ENCODE measurements around the gene LAMA1.

The LAMA1 gene

DNA sequence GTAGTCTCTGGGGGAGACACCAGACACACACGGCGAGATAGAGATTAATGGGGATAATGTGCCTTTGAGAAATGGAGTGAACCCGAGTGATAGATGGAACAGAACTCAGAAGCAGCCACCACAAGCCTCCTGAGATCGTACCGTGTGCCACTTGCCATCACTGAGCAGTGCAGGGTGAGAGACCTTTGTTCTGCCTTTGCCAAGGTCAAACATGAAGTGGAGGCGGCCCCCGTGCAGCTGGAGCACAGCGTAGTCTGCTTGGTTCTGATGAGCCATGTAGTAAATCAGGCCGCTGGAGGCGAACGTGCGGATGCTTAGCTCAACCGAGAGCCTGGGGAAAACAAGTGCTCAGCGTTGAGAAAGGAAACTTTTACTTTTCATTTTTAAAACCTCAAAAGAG, 167.0 kb downstream of the LAMA1 start:
- no peaks in the 10 kb centered on the region for H3K79me2 ChIP-seq (ENCODE audit: low read length)
- H3K9me3 ChIP-seq (replicated peaks; ENCODE audit: insufficient read depth, low read length), result no peaks in the 10 kb centered on the region
- no peaks in the 10 kb centered on the region for H3K9me2 ChIP-seq (replicated peaks; ENCODE audit: insufficient read depth, low read length)
- H3K36me3 ChIP-seq (replicated peaks; ENCODE audit: insufficient read depth, low read length), result no peaks in the 10 kb centered on the region
- no peak overlapping the region for H3K4me3 ChIP-seq (ENCODE audit: low read length)
- H4K20me1 ChIP-seq (ENCODE audit: insufficient read depth, low read length), result no peaks in the 10 kb centered on the region
- no peak overlapping the region for H3K9ac ChIP-seq (ENCODE audit: low read length)
- no peaks in the 10 kb centered on the region for H3K27me3 ChIP-seq (replicated peaks; ENCODE audit: insufficient read depth, low read length)
- H2AFZ ChIP-seq (ENCODE audit: low read length), result no peak overlapping the region
- H3K4me2 ChIP-seq (ENCODE audit: low read depth, low read length), result no peak overlapping the region
- no peak for DNase-seq
- no peak overlapping the region for H3K27ac ChIP-seq (ENCODE audit: low read length)
- TF ChIP-seq EZH2 (optimal IDR thresholded peaks at IDR 0.05; ENCODE audit: low read depth, low read length), result no peak
- TF ChIP-seq, protein P1, sequence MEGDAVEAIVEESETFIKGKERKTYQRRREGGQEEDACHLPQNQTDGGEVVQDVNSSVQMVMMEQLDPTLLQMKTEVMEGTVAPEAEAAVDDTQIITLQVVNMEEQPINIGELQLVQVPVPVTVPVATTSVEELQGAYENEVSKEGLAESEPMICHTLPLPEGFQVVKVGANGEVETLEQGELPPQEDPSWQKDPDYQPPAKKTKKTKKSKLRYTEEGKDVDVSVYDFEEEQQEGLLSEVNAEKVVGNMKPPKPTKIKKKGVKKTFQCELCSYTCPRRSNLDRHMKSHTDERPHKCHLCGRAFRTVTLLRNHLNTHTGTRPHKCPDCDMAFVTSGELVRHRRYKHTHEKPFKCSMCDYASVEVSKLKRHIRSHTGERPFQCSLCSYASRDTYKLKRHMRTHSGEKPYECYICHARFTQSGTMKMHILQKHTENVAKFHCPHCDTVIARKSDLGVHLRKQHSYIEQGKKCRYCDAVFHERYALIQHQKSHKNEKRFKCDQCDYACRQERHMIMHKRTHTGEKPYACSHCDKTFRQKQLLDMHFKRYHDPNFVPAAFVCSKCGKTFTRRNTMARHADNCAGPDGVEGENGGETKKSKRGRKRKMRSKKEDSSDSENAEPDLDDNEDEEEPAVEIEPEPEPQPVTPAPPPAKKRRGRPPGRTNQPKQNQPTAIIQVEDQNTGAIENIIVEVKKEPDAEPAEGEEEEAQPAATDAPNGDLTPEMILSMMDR (IDR thresholded peaks at IDR 0.05; ENCODE audit: low read length), result no peak
- no peak for TF ChIP-seq EZH2phosphoT487 (IDR thresholded peaks at IDR 0.05; ENCODE audit: low read length)
- no peaks in the 10 kb centered on the region for H3K4me1 ChIP-seq (ENCODE audit: low read length)
- H3F3A ChIP-seq (ENCODE audit: insufficient read depth, low read length), result no peaks in the 10 kb centered on the region

DNA sequence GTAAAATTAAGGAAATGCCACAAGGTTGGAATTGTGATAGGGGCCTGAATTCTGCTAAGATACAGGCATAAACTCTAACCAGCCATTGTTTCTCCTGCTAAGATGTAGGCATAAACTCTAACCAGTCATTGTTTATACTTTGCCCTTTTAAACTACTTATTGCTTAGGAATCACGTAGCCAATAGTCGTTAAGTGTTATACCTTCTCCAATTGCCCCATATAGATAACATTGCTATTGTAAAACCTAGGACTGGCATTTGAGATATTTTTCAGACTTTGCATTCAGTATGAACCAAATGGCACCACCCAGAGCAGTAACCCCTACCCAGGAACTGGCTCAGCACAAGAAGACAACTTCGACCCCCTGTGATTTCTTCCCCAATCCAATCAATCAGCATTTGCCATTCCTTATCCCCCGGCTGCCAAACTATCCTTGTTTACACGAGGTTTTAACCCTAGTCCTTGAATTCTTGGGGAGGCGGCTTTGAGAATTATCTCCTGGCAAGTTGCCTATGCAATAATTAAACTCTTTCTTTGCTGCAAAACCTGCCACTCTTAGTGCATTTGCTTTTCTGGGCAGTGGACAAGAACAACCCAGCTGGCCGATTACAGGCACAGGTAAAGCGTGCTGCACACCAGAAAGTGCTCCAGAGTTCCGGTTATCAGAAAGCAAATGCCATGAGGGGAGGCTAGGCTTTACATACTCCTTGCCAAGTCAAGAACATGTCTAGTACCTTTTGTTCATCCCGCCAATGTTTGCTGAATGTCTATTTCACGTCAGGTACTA, 167.6 kb downstream of the LAMA1 start:
- DNase-seq, result no peak
- Histone ChIP-seq H3K4me3 (ENCODE audit: low read length) (no peak overlapping the region), H3K9ac (ENCODE audit: low read length) (no peak overlapping the region), H3K9me2 (replicated peaks; ENCODE audit: insufficient read depth, low read length) (no peaks in the 10 kb centered on the region), H3K27ac (ENCODE audit: low read length) (no peak overlapping the region), H3F3A (ENCODE audit: insufficient read depth, low read length) (no peaks in the 10 kb centered on the region), H3K4me2 (ENCODE audit: low read depth, low read length) (no peak overlapping the region), H4K20me1 (ENCODE audit: insufficient read depth, low read length) (no peaks in the 10 kb centered on the region), H3K36me3 (replicated peaks; ENCODE audit: insufficient read depth, low read length) (no peaks in the 10 kb centered on the region), H3K4me1 (ENCODE audit: low read length) (no peaks in the 10 kb centered on the region), H2AFZ (ENCODE audit: low read length) (no peak overlapping the region), H3K27me3 (replicated peaks; ENCODE audit: insufficient read depth, low read length) (no peaks in the 10 kb centered on the region), H3K79me2 (ENCODE audit: low read length) (no peaks in the 10 kb centered on the region), H3K9me3 (replicated peaks; ENCODE audit: insufficient read depth, low read length) (no peaks in the 10 kb centered on the region)
- no peak for TF ChIP-seq EZH2 (optimal IDR thresholded peaks at IDR 0.05; ENCODE audit: low read depth, low read length)
- TF ChIP-seq, protein P1 (IDR thresholded peaks at IDR 0.05; ENCODE audit: low read length), result no peak
- TF ChIP-seq EZH2phosphoT487 (IDR thresholded peaks at IDR 0.05; ENCODE audit: low read length), result no peak

- Histone ChIP-seq H3K27ac (ENCODE audit: low read length) (no peak overlapping the region), H4K20me1 (ENCODE audit: insufficient read depth, low read length) (no peaks in the 10 kb centered on the region), H3K4me1 (ENCODE audit: low read length) (no peaks in the 10 kb centered on the region), H3K79me2 (ENCODE audit: low read length) (no peaks in the 10 kb centered on the region), H3K9me3 (replicated peaks; ENCODE audit: insufficient read depth, low read length) (no peaks in the 10 kb centered on the region), H2AFZ (ENCODE audit: low read length) (no peak overlapping the region), H3K9ac (ENCODE audit: low read length) (no peak overlapping the region), H3K4me3 (ENCODE audit: low read length) (no peak overlapping the region), H3K4me2 (ENCODE audit: low read depth, low read length) (no peak overlapping the region), H3K36me3 (replicated peaks; ENCODE audit: insufficient read depth, low read length) (no peaks in the 10 kb centered on the region), H3F3A (ENCODE audit: insufficient read depth, low read length) (no peaks in the 10 kb centered on the region), H3K9me2 (replicated peaks; ENCODE audit: insufficient read depth, low read length) (no peaks in the 10 kb centered on the region), H3K27me3 (replicated peaks; ENCODE audit: insufficient read depth, low read length) (no peaks in the 10 kb centered on the region)
- no peak for DNase-seq
- TF ChIP-seq EZH2phosphoT487 (IDR thresholded peaks at IDR 0.05; ENCODE audit: low read length) (no peak), EZH2 (optimal IDR thresholded peaks at IDR 0.05; ENCODE audit: low read depth, low read length) (no peak)
- TF ChIP-seq, protein P1 (IDR thresholded peaks at IDR 0.05; ENCODE audit: low read length), result no peak
These were observed 169.1 kb downstream of the LAMA1 start for GRCh38 chr18:6948281-6949055.

All from MM.1S (cell line).